IMR-90 (cell line): ENCODE measurements around the gene HCFC1. TPM values are rescaled to one million over a fixed set of nuclear protein-coding genes. Genes with fewer than 3 reads are reported as not detected.

Experiments
- ATAC-seq: fragments of 200-7000 bp; cut with Tn5 transposase; 2 replicates; pipeline ENCODE4 v1.9.1; 2020; ENCODE audit warnings: low read depth, mild to moderate bottlenecking, moderate library complexity
- BruUV-seq: library from RNA; stranded (reverse); fragments of 400-500 nt; replicated peaks from 2 replicates; lab custom pipeline; 2021; lab: Mats Ljungman, UMichigan
- CTCF ChIA-PET: fragments of 300-600 bp; formaldehyde crosslinking; extraction: SDS; loops from one replicate; lab custom pipeline; 2021; ENCODE audit warnings: antibody characterized with exemption; lab: Yijun Ruan, JAX
- POLR2A ChIA-PET: fragments of 300-600 bp; sonication (Branson Sonifier 250); formaldehyde crosslinking; loops from one replicate; lab custom pipeline; 2022; ENCODE audit warnings: antibody characterized with exemption; ENCODE audit not compliant: unreplicated experiment; lab: Charles Lee
- DNase-seq: peaks from one replicate; pipeline ENCODE4 v3.0.0; 2013
- H2AFZ ChIP-seq: replicated peaks from 2 replicates; pipeline ENCODE3; 2013; ENCODE audit warnings: low read length, mild to moderate bottlenecking; ENCODE audit not compliant: poor library complexity
- H2AK5ac ChIP-seq: 2 replicates; pipeline ENCODE4 v1.6.1; 2013; ENCODE audit warnings: low read depth, low read length, inconsistent platforms
- H2AK9ac ChIP-seq: replicated peaks from 2 replicates; pipeline ENCODE3; 2013; ENCODE audit warnings: mild to moderate bottlenecking, low read depth, low read length, moderate library complexity; ENCODE audit not compliant: poor library complexity
- H2BK120ac ChIP-seq: 2 replicates; pipeline ENCODE4 v1.6.1; 2013; ENCODE audit warnings: low read depth, low read length, inconsistent platforms
- H2BK15ac ChIP-seq: 3 replicates; pipeline ENCODE4 v1.6.1; 2013; ENCODE audit warnings: low read depth, low read length, inconsistent platforms
- H2BK20ac ChIP-seq: 2 replicates; pipeline ENCODE4 v1.6.1; 2013; ENCODE audit warnings: low read depth, mild to moderate bottlenecking, inconsistent platforms, low read length, moderate library complexity
- H2BK5ac ChIP-seq: 2 replicates; pipeline ENCODE4 v1.6.1; 2013; ENCODE audit warnings: mild to moderate bottlenecking, low read depth, low read length, inconsistent platforms; ENCODE audit not compliant: poor library complexity, severe bottlenecking
- H3K14ac ChIP-seq: replicated peaks from 2 replicates; pipeline ENCODE4 v1.6.1; 2013; ENCODE audit warnings: low read depth, low read length, inconsistent platforms
- H3K18ac ChIP-seq: 2 replicates; pipeline ENCODE4 v1.6.1; 2013; ENCODE audit warnings: low read depth, low read length, control low read depth
- H3K23ac ChIP-seq: 2 replicates; pipeline ENCODE4 v1.6.1; 2013; ENCODE audit warnings: low read depth, low read length, inconsistent platforms
- H3K27ac ChIP-seq: 2 replicates; pipeline ENCODE4 v1.5.1; 2013; ENCODE audit warnings: mild to moderate bottlenecking, control low read depth, low read length; ENCODE audit not compliant: insufficient read depth
- H3K27me3 ChIP-seq: 2 replicates; pipeline ENCODE4 v1.6.1; 2013; ENCODE audit warnings: low read length; ENCODE audit not compliant: control insufficient read depth, insufficient read depth
- H3K36me3 ChIP-seq: 2 replicates; pipeline ENCODE4 v1.6.1; 2013; ENCODE audit warnings: low read length, mixed read lengths; ENCODE audit not compliant: control insufficient read depth, insufficient read depth
- H3K4ac ChIP-seq: 2 replicates; pipeline ENCODE4 v1.6.1; 2013; ENCODE audit warnings: low read depth, low read length, inconsistent platforms
- H3K4me1 ChIP-seq: 2 replicates; pipeline ENCODE4 v1.6.1; 2013; ENCODE audit warnings: low read length, mixed read lengths; ENCODE audit not compliant: control insufficient read depth, insufficient read depth
- H3K4me2 ChIP-seq: 2 replicates; pipeline ENCODE4 v1.6.1; 2013; ENCODE audit warnings: low read depth, mild to moderate bottlenecking, control low read depth, low read length, moderate library complexity
- H3K4me3 ChIP-seq: 2 replicates; pipeline ENCODE4 v1.5.1; 2013; ENCODE audit warnings: low read depth, mild to moderate bottlenecking, control low read depth, low read length, moderate library complexity; ENCODE audit not compliant: insufficient read depth
- H3K56ac ChIP-seq: 2 replicates; pipeline ENCODE4 v1.6.1; 2013; ENCODE audit warnings: low read length, inconsistent platforms; ENCODE audit not compliant: insufficient read depth; ENCODE audit errors: extremely low read depth
- H3K79me1 ChIP-seq, 2 experiments: 2 replicates each; pipeline ENCODE4 v1.6.1; 2013; ENCODE audit warnings: low read length in 2 of 2, inconsistent platforms in 1 of 2, low read depth in 1 of 2
- H3K9ac ChIP-seq: 2 replicates; pipeline ENCODE4 v1.6.1; 2013; ENCODE audit warnings: low read depth, low read length, control low read depth
- H3K9me1 ChIP-seq: 2 replicates; pipeline ENCODE4 v1.6.1; 2013; ENCODE audit warnings: low read length, inconsistent platforms; ENCODE audit not compliant: insufficient read depth
- H3K9me3 ChIP-seq: 2 replicates; pipeline ENCODE4 v1.6.1; 2013; ENCODE audit warnings: low read length; ENCODE audit not compliant: control insufficient read depth, insufficient read depth
- H4K20me1 ChIP-seq: 2 replicates; pipeline ENCODE4 v1.6.1; 2013; ENCODE audit warnings: low read length, inconsistent platforms; ENCODE audit not compliant: insufficient read depth
- H4K5ac ChIP-seq: 2 replicates; pipeline ENCODE4 v1.6.1; 2013; ENCODE audit warnings: mild to moderate bottlenecking, low read depth, low read length, control low read depth
- H4K8ac ChIP-seq, 2 experiments: 2 replicates each; pipeline ENCODE4 v1.6.1; 2013; ENCODE audit warnings: low read depth in 2 of 2, low read length in 2 of 2, control low read depth in 1 of 2, inconsistent platforms in 1 of 2
- H4K91ac ChIP-seq: 2 replicates; pipeline ENCODE4 v1.6.1; 2013; ENCODE audit warnings: low read depth, low read length, inconsistent platforms; ENCODE audit not compliant: insufficient read depth
- BHLHE40 ChIP-seq: fragments of 150-350 bp; IDR thresholded peaks from 2 replicates; pipeline ENCODE4 v1.6.1; 2016; ENCODE audit warnings: mild to moderate bottlenecking, low read depth, low read length
- CEBPB ChIP-seq: IDR thresholded peaks from 2 replicates; pipeline ENCODE4 v1.6.1; 2012; ENCODE audit warnings: low read depth, low read length, improper control_type of control experiment
- CTCF ChIP-seq: conservative IDR thresholded peaks from 2 replicates; pipeline ENCODE4 v1.5.1; 2012; ENCODE audit warnings: mild to moderate bottlenecking, low read depth, low read length, improper control_type of control experiment
- FOS ChIP-seq: fragments of 150-350 bp; IDR thresholded peaks from 2 replicates; pipeline ENCODE4 v1.6.1; 2016; ENCODE audit warnings: low read depth, low read length
- MAFK ChIP-seq: IDR thresholded peaks from 2 replicates; pipeline ENCODE4 v1.6.1; 2012; ENCODE audit warnings: low read depth, low read length, improper control_type of control experiment
- MAZ ChIP-seq: IDR thresholded peaks from 2 replicates; pipeline ENCODE4 v1.6.1; 2012; ENCODE audit warnings: low read depth, mild to moderate bottlenecking, low read length, improper control_type of control experiment, moderate library complexity, borderline replicate concordance
- MXI1 ChIP-seq: IDR thresholded peaks from 2 replicates; pipeline ENCODE4 v1.6.1; 2012; ENCODE audit warnings: low read depth, mild to moderate bottlenecking, low read length, moderate library complexity, borderline replicate concordance
- NFE2L2 ChIP-seq: fragments of 150-350 bp; IDR thresholded peaks from 2 replicates; pipeline ENCODE4 v1.6.1; 2016; ENCODE audit warnings: low read depth, mild to moderate bottlenecking, low read length
- POLR2A ChIP-seq: IDR thresholded peaks from 2 replicates; pipeline ENCODE4 v1.6.1; 2012; ENCODE audit warnings: mild to moderate bottlenecking, low read depth, low read length
- RAD21 ChIP-seq: IDR thresholded peaks from 2 replicates; pipeline ENCODE4 v1.6.1; 2012; ENCODE audit warnings: low read length, improper control_type of control experiment
- RCOR1 ChIP-seq: IDR thresholded peaks from 2 replicates; pipeline ENCODE4 v1.6.1; 2012; ENCODE audit warnings: mild to moderate bottlenecking, low read length, improper control_type of control experiment; ENCODE audit not compliant: insufficient replicate concordance
- RFX5 ChIP-seq: IDR thresholded peaks from 2 replicates; pipeline ENCODE4 v1.8.0; 2012; ENCODE audit warnings: low read depth, mild to moderate bottlenecking, low read length, moderate library complexity
- SMC3 ChIP-seq: fragments of 150-350 bp; IDR thresholded peaks from 2 replicates; pipeline ENCODE4 v1.6.1; 2016; ENCODE audit warnings: low read depth, mild to moderate bottlenecking, antibody characterized with exemption, low read length, moderate library complexity
- USF2 ChIP-seq: fragments of 150-350 bp; IDR thresholded peaks from 2 replicates; pipeline ENCODE4 v1.6.1; 2017; ENCODE audit warnings: mild to moderate bottlenecking, antibody characterized with exemption, low read length, low read depth
- WGBS, 2 experiments: methylation state at CpG; one replicate each; pipeline versions ENCODE4 v1.1.5 to v1.1.7; 2013; ENCODE audit warnings: missing lambda C conversion rate in 2 of 2; ENCODE audit not compliant: insufficient read length in 1 of 2; ENCODE audit errors: extremely low coverage in 2 of 2; 5-methylcytosine and 5-hydroxymethylcytosine counted together
- dilution Hi-C: fragments of 300-500 bp; cut with HindIII; formaldehyde crosslinking; loops from one replicate; pipeline ENCODE4 v1.14.3; 2018; ENCODE audit warnings: low sequenced_read_pairs; ENCODE audit not compliant: unreplicated experiment
- in situ Hi-C: fragments of 300-500 bp; cut with MboI; formaldehyde crosslinking; loops from 3 replicates; pipeline ENCODE4 v1.14.3; 2019; ENCODE audit warnings: low sequenced_read_pairs, inconsistent platforms, mixed read lengths
- intact Hi-C: fragments of 100-400 bp; cut with micrococcal nuclease; formaldehyde crosslinking; loops from 2 replicates; pipeline ENCODE4 v1.10.0; 2022
- polyA plus RNA-seq, 3 experiments: library from polyadenylated mRNA; depleted of rRNA; stranded (reverse); fragments of >200 nt; gene quantifications; 2 replicates each; pipeline ENCODE4 v1.2.3, GENCODE V29; 2012; ENCODE audit warnings: low replicate concordance in 1 of 3
- total RNA-seq: library from RNA; depleted of rRNA; stranded (reverse); fragments of >200 nt; gene quantifications from 2 replicates; pipeline ENCODE4 v1.2.3, GENCODE V29; 2012
- TF ChIP-seq, protein P1 (sequence below): fragments of 150-350 bp; IDR thresholded peaks from 2 replicates; pipeline ENCODE4 v1.6.1; 2016; ENCODE audit warnings: low read depth, mild to moderate bottlenecking, low read length, moderate library complexity, borderline replicate concordance

HCFC1 gene
- total and polyA plus RNA-seq, 2 of the 4 experiments (the other 2 are of a cell fraction), result 3.2 to 17.6 TPM

DNA sequence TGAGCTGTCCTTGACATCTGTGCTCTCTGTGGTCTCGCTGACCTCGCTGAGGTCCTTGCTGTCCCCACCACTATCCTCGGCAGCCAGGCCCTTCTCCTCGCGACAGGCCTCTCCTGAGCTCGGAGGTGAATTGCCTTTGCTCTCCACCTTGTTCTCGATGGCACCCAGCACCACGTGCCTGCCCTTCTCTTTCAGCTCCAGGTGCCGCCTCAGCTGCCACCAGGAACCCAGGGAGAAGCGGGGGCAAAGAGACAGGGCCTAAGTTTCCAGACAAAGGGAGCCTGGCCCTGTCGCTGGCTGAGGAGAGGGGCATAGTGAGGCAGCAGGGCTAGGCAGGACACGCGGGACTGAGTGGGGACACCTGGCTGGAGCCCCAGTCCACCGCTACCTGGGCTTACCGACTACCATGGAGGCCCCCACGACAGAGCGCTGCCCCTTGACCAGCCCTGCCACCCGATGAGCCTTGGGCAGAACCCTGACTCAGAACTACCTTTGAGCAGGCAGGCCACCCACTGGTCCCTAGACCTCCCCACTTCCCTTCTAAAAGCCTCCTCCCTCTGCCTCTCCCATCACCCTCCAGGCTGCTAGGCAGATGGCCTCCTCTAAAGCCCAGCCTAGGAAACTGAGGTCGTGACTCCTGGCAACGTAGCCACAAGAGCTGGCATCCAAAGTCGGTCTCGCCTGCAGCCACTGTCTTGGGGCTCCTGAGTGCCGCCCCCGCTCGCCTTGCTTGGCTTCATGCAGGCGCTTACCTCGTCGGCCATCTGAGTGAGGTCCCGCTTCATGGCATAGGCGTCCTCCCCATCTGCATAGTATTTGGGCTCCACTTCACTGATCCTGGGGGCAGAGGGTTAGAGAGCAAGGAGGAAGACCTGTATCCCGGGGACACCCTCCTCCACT is 41.4 kb downstream of the HCFC1 start:
- no peak overlapping the region for H3K23ac ChIP-seq
- peaks cover 4 to 16% of the 10 kb centered on the region in 2 experiments; a peak in 2 of 4 replicates for H3K79me1 ChIP-seq
- ATAC-seq (no peak), DNase-seq (no peak)
- CTCF ChIA-PET, result no interaction called here
- 81% methylated on average over 6 of the region's 31 CpGs; no CpG with 5 or more reads in 1 of the 2 experiments for WGBS, 2 experiments
- no peak overlapping the region for H2BK5ac ChIP-seq
- no peak overlapping the region for H4K5ac ChIP-seq
- no peak overlapping the region for H3K18ac ChIP-seq
- no peak overlapping the region for H4K8ac ChIP-seq
- no peak overlapping the region for H3K56ac ChIP-seq
- peaks cover 23% of the 10 kb centered on the region for H3K36me3 ChIP-seq
- H3K4ac ChIP-seq, result no peak overlapping the region
- no peak overlapping the region for H3K14ac ChIP-seq
- H2AFZ ChIP-seq, result no peak overlapping the region
- no peak overlapping the region for H3K4me3 ChIP-seq
- dilution Hi-C loops (no loop called here), in situ Hi-C loops (no loop called here), intact Hi-C loops (no loop called here)
- no peaks in the 10 kb centered on the region for H3K9me3 ChIP-seq
- no peaks in the 10 kb centered on the region; the same call in 1 of the 2 replicates for H3K9me1 ChIP-seq
- H3K27me3 ChIP-seq, result no peaks in the 10 kb centered on the region; the same call in 1 of the 2 replicates
- no peak overlapping the region for H2BK20ac ChIP-seq
- no peak overlapping the region for H3K9ac ChIP-seq
- no peak overlapping the region for H2BK120ac ChIP-seq
- no peak overlapping the region for H4K91ac ChIP-seq
- H3K4me1 ChIP-seq, result peaks cover 2% of the 10 kb centered on the region
- H2BK15ac ChIP-seq, result no peak overlapping the region
- no TSS peak for BruUV-seq
- POLR2A ChIA-PET, result no interaction called here
- H2AK5ac ChIP-seq, result no peak overlapping the region
- no peak overlapping the region for H2AK9ac ChIP-seq
- H3K27ac ChIP-seq, result no peak overlapping the region
- H3K4me2 ChIP-seq, result no peak overlapping the region
- peaks cover 20% of the 10 kb centered on the region for H4K20me1 ChIP-seq
- TF ChIP-seq SMC3 (no peak), RCOR1 (no peak), MAFK (no peak), RFX5 (no peak), MXI1 (no peak), USF2 (no peak), MAZ (no peak), CTCF (no peak), RAD21 (no peak), FOS (no peak), BHLHE40 (no peak), POLR2A (no peak), NFE2L2 (no peak), CEBPB (no peak)
- TF ChIP-seq, protein P1, sequence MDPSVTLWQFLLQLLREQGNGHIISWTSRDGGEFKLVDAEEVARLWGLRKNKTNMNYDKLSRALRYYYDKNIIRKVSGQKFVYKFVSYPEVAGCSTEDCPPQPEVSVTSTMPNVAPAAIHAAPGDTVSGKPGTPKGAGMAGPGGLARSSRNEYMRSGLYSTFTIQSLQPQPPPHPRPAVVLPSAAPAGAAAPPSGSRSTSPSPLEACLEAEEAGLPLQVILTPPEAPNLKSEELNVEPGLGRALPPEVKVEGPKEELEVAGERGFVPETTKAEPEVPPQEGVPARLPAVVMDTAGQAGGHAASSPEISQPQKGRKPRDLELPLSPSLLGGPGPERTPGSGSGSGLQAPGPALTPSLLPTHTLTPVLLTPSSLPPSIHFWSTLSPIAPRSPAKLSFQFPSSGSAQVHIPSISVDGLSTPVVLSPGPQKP, result no peak
